ENCODE results near the gene APBA2.

Gene APBA2

GRCh38 chr15:28993051-28993719, 107.4 kb downstream of the APBA2 start:
- ATAC-seq (ENCODE audit: low read depth) (no peak), DNase-seq (ENCODE audit: low spot score) (no peak)
- TF ChIP-seq CTCF (IDR thresholded peaks at IDR 0.05; ENCODE audit: poor library complexity, severe bottlenecking) = no peak
- Histone ChIP-seq H3K4me3 (ENCODE audit: severe bottlenecking) (no peak overlapping the region), H3K36me3 (ENCODE audit: low read depth) (no peaks in the 10 kb centered on the region), H3K9me3 (ENCODE audit: severe bottlenecking) (no peaks in the 10 kb centered on the region), H3K27me3 (ENCODE audit: insufficient read depth, poor library complexity, severe bottlenecking) (no peaks in the 10 kb centered on the region), H3K27ac (ENCODE audit: poor library complexity, severe bottlenecking) (no peak overlapping the region), H3K4me1 (ENCODE audit: insufficient read depth, poor library complexity, severe bottlenecking) (no peaks in the 10 kb centered on the region)

DNA sequence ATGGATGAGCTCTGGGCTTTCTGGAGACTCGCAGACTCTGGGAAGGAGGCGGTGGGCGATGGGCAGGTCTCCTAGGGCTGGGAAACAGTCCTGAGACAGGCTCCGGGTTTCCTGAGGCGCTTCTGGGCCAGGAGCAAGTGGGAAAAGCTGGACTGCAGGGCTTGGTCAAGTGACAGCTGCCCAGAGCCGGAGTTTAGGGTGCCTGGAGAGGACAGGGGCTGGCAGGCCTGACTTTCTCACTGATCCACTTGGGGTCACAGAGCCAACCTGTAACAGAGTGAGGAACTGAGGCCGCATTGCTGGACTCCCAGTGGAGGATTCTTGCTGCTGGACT, 107.9 kb downstream of the APBA2 start:
- Histone ChIP-seq H3K9me3 (ENCODE audit: severe bottlenecking) (no peaks in the 10 kb centered on the region), H3K4me3 (ENCODE audit: severe bottlenecking) (no peak overlapping the region), H3K4me1 (ENCODE audit: insufficient read depth, poor library complexity, severe bottlenecking) (no peaks in the 10 kb centered on the region), H3K27me3 (ENCODE audit: insufficient read depth, poor library complexity, severe bottlenecking) (no peaks in the 10 kb centered on the region), H3K36me3 (ENCODE audit: low read depth) (no peaks in the 10 kb centered on the region), H3K27ac (ENCODE audit: poor library complexity, severe bottlenecking) (no peak overlapping the region)
- ATAC-seq (ENCODE audit: low read depth) = no peak
- DNase-seq (ENCODE audit: low spot score) = no peak
- TF ChIP-seq CTCF (IDR thresholded peaks at IDR 0.05; ENCODE audit: poor library complexity, severe bottlenecking) = no peak

- Histone ChIP-seq H3K27ac (ENCODE audit: poor library complexity, severe bottlenecking) (no peak overlapping the region), H3K9me3 (ENCODE audit: severe bottlenecking) (no peaks in the 10 kb centered on the region), H3K36me3 (ENCODE audit: low read depth) (no peaks in the 10 kb centered on the region), H3K4me3 (ENCODE audit: severe bottlenecking) (no peak overlapping the region), H3K27me3 (ENCODE audit: insufficient read depth, poor library complexity, severe bottlenecking) (no peaks in the 10 kb centered on the region), H3K4me1 (ENCODE audit: insufficient read depth, poor library complexity, severe bottlenecking) (no peaks in the 10 kb centered on the region)
- no peak for TF ChIP-seq CTCF (IDR thresholded peaks at IDR 0.05; ENCODE audit: poor library complexity, severe bottlenecking)
- DNase-seq (ENCODE audit: low spot score) = no peak
- ATAC-seq (ENCODE audit: low read depth) = no peak
These were observed 108.5 kb downstream of the APBA2 start for GRCh38 chr15:28994142-28994830.

DNA sequence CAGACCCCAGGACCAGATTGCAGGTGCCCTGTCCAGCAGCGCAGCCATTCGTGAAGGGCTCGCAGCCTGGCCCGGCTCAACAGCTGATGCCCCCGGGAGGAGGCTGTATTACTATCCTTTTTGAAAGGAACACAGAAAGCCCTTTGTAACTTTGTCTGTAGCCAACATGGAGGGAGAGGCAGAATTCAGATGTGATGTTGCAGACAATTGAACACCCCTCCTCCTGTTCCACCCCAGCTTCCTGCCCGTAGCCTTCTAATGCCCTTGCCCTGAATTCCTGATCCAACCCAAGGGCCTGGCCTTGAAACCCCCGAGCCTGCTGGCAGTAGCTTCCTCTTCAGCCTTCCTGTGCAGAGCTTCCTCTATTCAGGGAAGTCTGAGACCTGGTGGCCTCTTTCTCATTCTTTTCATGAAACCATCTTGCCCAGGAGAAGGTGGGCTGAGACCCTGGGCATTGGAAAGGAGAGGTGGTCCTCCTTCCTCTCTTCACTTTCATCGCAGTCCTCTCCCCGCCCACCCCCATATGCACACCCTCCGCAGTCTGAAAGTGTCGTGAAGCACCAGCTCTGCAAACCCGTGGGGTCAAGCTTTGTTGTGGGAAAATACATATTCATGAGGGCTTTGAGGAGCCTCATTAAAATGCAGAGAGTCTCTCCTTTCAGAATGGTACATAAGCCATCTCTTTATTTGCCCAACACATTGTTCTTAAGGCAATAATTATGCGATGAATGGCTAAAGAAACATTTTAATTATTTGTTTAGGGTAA, 109.2 kb downstream of the APBA2 start:
- Histone ChIP-seq H3K4me3 (ENCODE audit: severe bottlenecking) (no peak overlapping the region), H3K36me3 (ENCODE audit: low read depth) (no peaks in the 10 kb centered on the region), H3K9me3 (ENCODE audit: severe bottlenecking) (no peaks in the 10 kb centered on the region), H3K27me3 (ENCODE audit: insufficient read depth, poor library complexity, severe bottlenecking) (no peaks in the 10 kb centered on the region), H3K4me1 (ENCODE audit: insufficient read depth, poor library complexity, severe bottlenecking) (no peaks in the 10 kb centered on the region), H3K27ac (ENCODE audit: poor library complexity, severe bottlenecking) (no peak overlapping the region)
- ATAC-seq (ENCODE audit: low read depth) = no peak
- no peak for DNase-seq (ENCODE audit: low spot score)
- no peak for TF ChIP-seq CTCF (IDR thresholded peaks at IDR 0.05; ENCODE audit: poor library complexity, severe bottlenecking)
